ENCODE data around the gene ZNRF4.
"Not testable (repeated sequence)": the region's sequence is repeated elsewhere in the genome, so short reads cannot be mapped to it uniquely, and the experiment has no call there.

Gene ZNRF4

GRCh38 chr19:5477451-5478215 lies 22.4 kb downstream of the ZNRF4 start:
- no peak for DNase-seq (ENCODE audit: low read depth)

GRCh38 chr19:5478241-5478924 lies 23.2 kb downstream of the ZNRF4 start:
- no peak for DNase-seq (ENCODE audit: low read depth)

GRCh38 chr19:5478925-5479588 lies 23.8 kb downstream of the ZNRF4 start:
- DNase-seq (ENCODE audit: low read depth): no peak

GRCh38 chr19:5479958-5480357 lies 24.7 kb downstream of the ZNRF4 start:
- DNase-seq (ENCODE audit: low read depth): no peak

GRCh38 chr19:5480427-5480836 lies 25.2 kb downstream of the ZNRF4 start:
- DNase-seq (ENCODE audit: low read depth): no peak

- no peak for DNase-seq (ENCODE audit: low read depth)
Measured at GRCh38 chr19:5481957-5482356, 26.7 kb downstream of the ZNRF4 start.

GRCh38 chr19:5484398-5485285 lies 29.4 kb downstream of the ZNRF4 start:
- no peak for DNase-seq (ENCODE audit: low read depth)

- no peak for DNase-seq (ENCODE audit: low read depth)
Measured at GRCh38 chr19:5485286-5485636, 30.0 kb downstream of the ZNRF4 start.

- DNase-seq (ENCODE audit: low read depth): not testable (repeated sequence)
Measured at GRCh38 chr19:5485658-5486057, 30.4 kb downstream of the ZNRF4 start.

GRCh38 chr19:5487222-5487621 lies 32.0 kb downstream of the ZNRF4 start:
- DNase-seq (ENCODE audit: low read depth): no peak

GRCh38 chr19:5489551-5489950 lies 34.3 kb downstream of the ZNRF4 start:
- no peak for DNase-seq (ENCODE audit: low read depth)

GRCh38 chr19:5491565-5491964 lies 36.3 kb downstream of the ZNRF4 start:
- no peak for DNase-seq (ENCODE audit: low read depth)

GRCh38 chr19:5492281-5492634 lies 37.0 kb downstream of the ZNRF4 start:
- no peak for DNase-seq (ENCODE audit: low read depth)

- DNase-seq (ENCODE audit: low read depth): no peak
Measured at GRCh38 chr19:5492635-5493409, 37.6 kb downstream of the ZNRF4 start.

- DNase-seq (ENCODE audit: low read depth): no peak
Measured at GRCh38 chr19:5494773-5495172, 39.6 kb downstream of the ZNRF4 start.

GRCh38 chr19:5495792-5496191 lies 40.6 kb downstream of the ZNRF4 start:
- DNase-seq (ENCODE audit: low read depth): no peak

GRCh38 chr19:5497297-5497696 lies 42.1 kb downstream of the ZNRF4 start:
- no peak for DNase-seq (ENCODE audit: low read depth)

- no peak for DNase-seq (ENCODE audit: low read depth)
Measured at GRCh38 chr19:5498830-5499550, 43.8 kb downstream of the ZNRF4 start.

GRCh38 chr19:5501907-5502306 lies 46.7 kb downstream of the ZNRF4 start:
- DNase-seq (ENCODE audit: low read depth): no peak

GRCh38 chr19:5503598-5503997 lies 48.4 kb downstream of the ZNRF4 start:
- no peak for DNase-seq (ENCODE audit: low read depth)

- DNase-seq (ENCODE audit: low read depth): no peak
Measured at GRCh38 chr19:5504114-5504513, 48.9 kb downstream of the ZNRF4 start.

Measured in fibroblast of gingiva (primary cell).